ENCODE results near the gene ZNF75A. TPM values are rescaled to one million over a fixed set of nuclear protein-coding genes. Genes with fewer than 3 reads are reported as not detected.
A peak's percentile ranks its signal among the peaks of the same experiment; 100 is the strongest.
"Not testable (repeated sequence)": the region's sequence is repeated elsewhere in the genome, so short reads cannot be mapped to it uniquely, and the experiment has no call there.

The ZNF75A gene
- total RNA-seq, 1 donor from 2014 or later: 26.1 TPM

DNA sequence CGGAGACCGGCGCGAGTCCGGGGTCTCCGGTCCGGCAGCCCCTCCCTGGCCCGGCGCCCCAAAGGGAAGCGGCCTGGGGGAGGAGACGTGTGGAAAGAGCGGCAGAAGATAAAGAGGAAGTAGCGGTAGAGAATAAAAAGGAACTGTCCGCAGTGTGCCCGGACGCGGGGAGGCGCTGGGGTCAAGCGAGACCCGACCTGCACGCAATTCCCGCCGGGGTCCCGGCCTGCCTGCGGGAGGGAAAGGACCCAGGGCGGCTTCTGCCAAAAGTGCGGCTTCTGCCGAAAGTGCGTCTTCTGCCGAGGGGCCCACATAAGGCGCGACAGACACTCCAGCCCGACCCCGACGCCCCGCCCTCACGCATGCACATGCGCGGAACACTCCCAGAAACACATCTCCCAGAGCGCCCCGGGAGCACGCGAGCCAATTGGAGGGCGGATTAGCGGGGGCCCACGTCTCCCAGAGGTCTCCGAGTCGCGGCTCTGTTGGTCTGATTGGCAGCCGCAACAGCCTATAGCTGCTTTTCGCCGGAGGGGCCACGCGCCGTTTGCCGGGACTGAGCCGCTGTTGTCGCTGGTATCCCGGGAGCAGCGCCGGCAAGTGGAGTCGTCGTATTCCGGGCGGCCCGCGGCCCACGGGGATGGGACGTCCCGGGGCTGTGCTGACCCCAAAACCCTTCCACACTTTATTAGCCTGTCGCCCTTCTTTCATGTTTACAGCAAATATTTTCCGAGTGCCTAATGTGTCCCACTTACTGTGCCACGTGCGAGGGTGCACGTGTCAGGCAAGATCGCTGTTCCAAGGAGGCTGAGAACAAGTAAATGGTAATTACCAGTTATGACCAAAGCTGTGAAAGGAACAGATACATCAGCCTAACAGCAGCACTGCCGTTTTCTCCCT lies 40.9 kb upstream of the ZNF75A start:
- Histone ChIP-seq H3K4me1 (peaks cover 12% of the 10 kb centered on the region), H3K9me3 (no peaks in the 10 kb centered on the region), H3K27ac (peak overlapping the region; percentile 95), H3K27me3 (no peaks in the 10 kb centered on the region), H3K36me3 (no peaks in the 10 kb centered on the region), H3K4me3 (peak overlapping the region; percentile 71)
- intact Hi-C loops (cut with DNase I): no loop called here
- TF ChIP-seq, protein P1, sequence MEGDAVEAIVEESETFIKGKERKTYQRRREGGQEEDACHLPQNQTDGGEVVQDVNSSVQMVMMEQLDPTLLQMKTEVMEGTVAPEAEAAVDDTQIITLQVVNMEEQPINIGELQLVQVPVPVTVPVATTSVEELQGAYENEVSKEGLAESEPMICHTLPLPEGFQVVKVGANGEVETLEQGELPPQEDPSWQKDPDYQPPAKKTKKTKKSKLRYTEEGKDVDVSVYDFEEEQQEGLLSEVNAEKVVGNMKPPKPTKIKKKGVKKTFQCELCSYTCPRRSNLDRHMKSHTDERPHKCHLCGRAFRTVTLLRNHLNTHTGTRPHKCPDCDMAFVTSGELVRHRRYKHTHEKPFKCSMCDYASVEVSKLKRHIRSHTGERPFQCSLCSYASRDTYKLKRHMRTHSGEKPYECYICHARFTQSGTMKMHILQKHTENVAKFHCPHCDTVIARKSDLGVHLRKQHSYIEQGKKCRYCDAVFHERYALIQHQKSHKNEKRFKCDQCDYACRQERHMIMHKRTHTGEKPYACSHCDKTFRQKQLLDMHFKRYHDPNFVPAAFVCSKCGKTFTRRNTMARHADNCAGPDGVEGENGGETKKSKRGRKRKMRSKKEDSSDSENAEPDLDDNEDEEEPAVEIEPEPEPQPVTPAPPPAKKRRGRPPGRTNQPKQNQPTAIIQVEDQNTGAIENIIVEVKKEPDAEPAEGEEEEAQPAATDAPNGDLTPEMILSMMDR (IDR thresholded peaks at IDR 0.05): peak; percentile 27
- ATAC-seq (peak; percentile 96), DNase-seq (peak; percentile 99)

DNA sequence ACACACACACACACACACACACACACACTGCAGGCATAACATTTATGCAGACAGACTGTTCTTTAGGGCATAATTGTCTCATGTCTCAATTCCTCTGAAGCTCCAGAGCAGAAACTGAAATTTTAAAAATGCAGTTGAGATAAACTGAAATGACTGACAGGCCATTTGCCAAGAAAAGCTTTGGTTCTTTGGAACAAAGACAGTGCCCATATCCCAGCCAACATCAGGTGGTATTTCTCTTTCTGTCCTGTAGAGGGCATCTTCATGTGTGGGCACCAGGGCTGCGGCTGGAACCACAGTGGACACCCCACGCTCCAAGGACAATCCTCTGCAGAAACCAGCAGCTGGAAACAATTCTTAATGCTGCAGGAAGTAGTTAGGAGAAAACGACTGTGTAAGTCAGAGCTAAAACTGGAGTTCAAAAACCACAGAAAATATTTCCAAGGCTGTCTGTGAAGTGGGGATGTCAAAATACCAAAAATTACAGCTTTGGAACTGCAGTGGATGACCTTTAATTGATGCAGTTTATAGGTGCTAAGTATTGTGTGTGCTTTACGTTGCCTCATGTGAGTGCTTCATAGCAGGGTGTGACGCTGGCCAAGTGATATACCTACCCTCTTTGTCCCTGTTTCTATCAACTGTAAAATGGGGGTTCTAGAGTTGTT lies 38.3 kb upstream of the ZNF75A start:
- no peak for DNase-seq
- Histone ChIP-seq H3K4me1 (peaks cover 12% of the 10 kb centered on the region), H3K9me3 (no peaks in the 10 kb centered on the region), H3K36me3 (no peaks in the 10 kb centered on the region), H3K4me3 (no peak overlapping the region), H3K27me3 (no peaks in the 10 kb centered on the region), H3K27ac (no peak overlapping the region)
- TF ChIP-seq, protein P1 (IDR thresholded peaks at IDR 0.05): peak; percentile 51
- ATAC-seq: no peak
- intact Hi-C loops (cut with DNase I): no loop called here

DNA sequence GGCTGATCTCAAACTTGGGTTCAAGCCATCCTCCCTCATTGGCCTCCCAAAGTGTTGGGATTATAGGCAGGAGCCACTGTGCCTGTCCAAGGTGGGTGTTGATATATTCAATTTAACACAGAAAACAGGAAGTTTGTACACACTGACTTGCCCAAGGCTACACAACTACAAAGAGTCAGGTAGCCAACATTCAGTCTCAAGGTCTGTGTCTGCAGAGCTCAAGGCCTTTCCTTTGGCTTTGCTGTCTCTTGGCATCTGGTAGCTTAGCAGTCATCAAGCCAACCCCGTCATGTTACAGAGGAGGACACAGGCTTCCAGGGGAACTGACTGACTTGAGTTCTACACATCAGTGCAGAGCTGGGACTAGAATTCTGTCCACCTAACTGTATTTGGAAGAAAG lies 37.0 kb upstream of the ZNF75A start:
- no peak for DNase-seq
- H3K4me1 ChIP-seq: peaks cover 12% of the 10 kb centered on the region
- no peaks in the 10 kb centered on the region for H3K9me3 ChIP-seq
- H3K27ac ChIP-seq: no peak overlapping the region
- intact Hi-C loops (cut with DNase I): no loop called here
- H3K4me3 ChIP-seq: no peak overlapping the region
- ATAC-seq: no peak
- TF ChIP-seq, protein P1 (IDR thresholded peaks at IDR 0.05): no peak
- H3K27me3 ChIP-seq: no peaks in the 10 kb centered on the region
- H3K36me3 ChIP-seq: no peaks in the 10 kb centered on the region

DNA sequence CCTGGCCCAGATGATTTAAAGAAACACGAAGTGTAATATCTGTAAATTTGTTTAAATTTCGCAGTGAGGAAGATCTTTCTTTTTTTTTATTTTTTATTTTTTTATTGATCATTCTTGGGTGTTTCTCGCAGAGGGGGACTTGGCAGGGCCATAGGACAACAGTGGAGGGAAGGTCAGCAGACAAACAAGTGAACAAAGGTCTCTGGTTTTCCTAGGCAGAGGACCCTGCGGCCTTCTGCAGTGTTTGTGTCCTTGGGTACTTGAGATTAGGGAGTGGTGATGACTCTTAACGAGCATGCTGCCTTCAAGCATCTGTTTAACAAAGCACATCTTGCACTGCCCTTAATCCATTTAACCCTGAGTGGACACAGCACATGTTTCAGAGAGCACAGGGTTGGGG lies 34.6 kb upstream of the ZNF75A start:
- H3K27ac ChIP-seq; H3K9me3 ChIP-seq; DNase-seq; intact Hi-C loops (cut with DNase I); ATAC-seq; H3K27me3 ChIP-seq; H3K4me3 ChIP-seq; H3K36me3 ChIP-seq; H3K4me1 ChIP-seq: not testable (repeated sequence)

DNA sequence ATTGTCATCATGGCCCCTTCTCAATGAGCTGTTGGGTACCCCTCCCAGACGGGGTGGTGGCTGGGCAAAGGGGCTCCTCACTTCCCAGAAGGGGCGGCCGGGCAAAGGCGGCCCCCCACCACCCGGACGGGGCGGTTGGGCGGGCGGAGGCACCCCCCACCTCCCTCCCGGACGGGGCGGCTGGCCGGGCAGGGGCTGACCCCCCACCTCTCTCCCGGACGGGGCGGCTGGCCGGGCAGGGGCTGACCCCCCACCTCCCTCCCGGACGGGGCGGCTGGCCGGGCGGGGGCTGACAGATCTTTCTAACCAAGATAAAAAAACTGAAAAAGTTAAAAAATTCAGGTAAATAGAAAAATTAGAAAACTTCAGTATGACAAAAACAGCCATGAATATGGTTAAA lies 34.0 kb upstream of the ZNF75A start:
- H3K27ac ChIP-seq; H3K4me3 ChIP-seq; H3K9me3 ChIP-seq; intact Hi-C loops (cut with DNase I); ATAC-seq; H3K4me1 ChIP-seq; H3K27me3 ChIP-seq; H3K36me3 ChIP-seq; DNase-seq: not testable (repeated sequence)

DNA sequence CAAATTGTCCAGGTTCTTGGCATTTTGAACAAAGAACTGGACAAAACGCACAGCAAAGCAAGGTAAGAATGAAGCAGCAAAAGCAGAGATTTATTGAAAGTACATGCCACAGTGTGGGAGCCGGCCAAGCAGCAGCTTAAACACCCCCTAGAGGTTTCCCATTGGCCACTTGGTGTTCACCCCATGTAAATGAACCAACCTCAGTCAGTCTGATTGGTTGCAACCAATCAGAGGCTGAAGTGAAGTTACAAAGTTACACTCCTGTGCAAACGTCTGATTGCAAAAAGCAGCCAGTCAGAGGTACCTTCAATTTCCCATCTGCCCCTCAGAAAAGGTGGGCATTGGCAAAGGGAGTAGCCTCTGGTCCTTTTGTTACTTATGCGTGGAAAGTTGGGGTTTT lies 30.8 kb upstream of the ZNF75A start:
- Histone ChIP-seq H3K27ac (no peak overlapping the region), H3K36me3 (no peaks in the 10 kb centered on the region), H3K4me3 (no peak overlapping the region), H3K27me3 (no peaks in the 10 kb centered on the region), H3K4me1 (no peaks in the 10 kb centered on the region), H3K9me3 (no peaks in the 10 kb centered on the region)
- ATAC-seq: no peak
- DNase-seq: no peak
- intact Hi-C loops (cut with DNase I): no loop called here
- TF ChIP-seq, protein P1 (IDR thresholded peaks at IDR 0.05): no peak
